Epithelial cell of esophagus (primary cell): ENCODE data around the gene SSR3.
"Not testable (repeated sequence)": the region's sequence is repeated elsewhere in the genome, so short reads cannot be mapped to it uniquely, and the experiment has no call there.

ENCODE experiments used
- DNase-seq: peaks from one replicate; pipeline ENCODE4 v3.0.0; 2010; ENCODE audit warnings: low read depth
- H3K4me3 ChIP-seq: 2 replicates; pipeline ENCODE4 v1.5.1; 2011; ENCODE audit warnings: mild to moderate bottlenecking, low read length, control low read depth
- CTCF ChIP-seq: IDR thresholded peaks from 2 replicates; pipeline ENCODE4 v1.5.1; 2011; ENCODE audit warnings: low read depth, mild to moderate bottlenecking, low read length, control low read depth, inconsistent platforms; ENCODE audit not compliant: insufficient read depth; ENCODE audit errors: missing control alignments

The SSR3 gene

GRCh38 chr3:156576651-156577348 is 21.9 kb upstream of the SSR3 start:
- DNase-seq = no peak
- no peak overlapping the region for H3K4me3 ChIP-seq
- TF ChIP-seq CTCF = no peak

GRCh38 chr3:156576051-156576450 is 21.1 kb upstream of the SSR3 start:
- no peak for TF ChIP-seq CTCF
- H3K4me3 ChIP-seq = no peak overlapping the region
- DNase-seq = no peak

- DNase-seq = no peak
- TF ChIP-seq CTCF = no peak
- no peak overlapping the region for H3K4me3 ChIP-seq
Observed at GRCh38 chr3:156575641-156576040, 20.7 kb upstream of the SSR3 start.

- H3K4me3 ChIP-seq, DNase-seq: not testable (repeated sequence)
Observed at GRCh38 chr3:156569881-156570280, 15.0 kb upstream of the SSR3 start.

GRCh38 chr3:156569016-156569415 is 14.1 kb upstream of the SSR3 start:
- not testable (repeated sequence) for DNase-seq, H3K4me3 ChIP-seq

- TF ChIP-seq CTCF = no peak
- peak; percentile 25 for DNase-seq
- H3K4me3 ChIP-seq = no peak overlapping the region
Observed at GRCh38 chr3:156563900-156564682, 9.2 kb upstream of the SSR3 start.

- not testable (repeated sequence) for DNase-seq, H3K4me3 ChIP-seq
Observed at GRCh38 chr3:156562486-156562885, 7.6 kb upstream of the SSR3 start.

- TF ChIP-seq CTCF = no peak
- no peak for DNase-seq
Observed at GRCh38 chr3:156561533-156561932, 6.6 kb upstream of the SSR3 start.

More at GRCh38 chr3:156561533-156561932, 6.6 kb upstream of the SSR3 start:
- H3K4me3 ChIP-seq = no peak overlapping the region
